DMS114 treated with DMSO at 0.1 percent for 48 hours (cell line): ENCODE data around the gene DNPEP.
"Not testable (repeated sequence)": the region's sequence is repeated elsewhere in the genome, so short reads cannot be mapped to it uniquely, and the experiment has no call there.

Experiments
- DNase-seq: peaks from one replicate; lab custom pipeline; 2025; ENCODE audit not compliant: unreplicated experiment; lab: John Stamatoyannopoulos, UW

DNPEP gene

GRCh38 chr2:219419331-219420197 lies 31.9 kb upstream of the DNPEP start:
- no peak for DNase-seq

DNA sequence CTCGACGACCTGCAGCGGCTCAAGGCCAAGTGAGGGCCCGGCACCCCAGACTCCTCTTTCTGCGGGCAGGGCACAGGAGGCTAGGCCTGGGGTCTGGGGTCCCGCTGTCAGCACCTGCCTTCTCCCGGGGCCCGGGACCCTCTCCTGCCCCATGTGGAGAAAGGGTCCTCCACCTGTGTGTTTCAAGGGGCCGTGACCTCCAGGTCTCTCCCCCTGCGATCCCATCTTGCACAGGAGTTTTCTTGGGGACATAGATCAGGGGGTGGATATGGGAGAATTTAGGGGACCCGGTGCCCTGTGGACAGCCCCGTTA lies 31.3 kb upstream of the DNPEP start:
- DNase-seq: no peak

DNA sequence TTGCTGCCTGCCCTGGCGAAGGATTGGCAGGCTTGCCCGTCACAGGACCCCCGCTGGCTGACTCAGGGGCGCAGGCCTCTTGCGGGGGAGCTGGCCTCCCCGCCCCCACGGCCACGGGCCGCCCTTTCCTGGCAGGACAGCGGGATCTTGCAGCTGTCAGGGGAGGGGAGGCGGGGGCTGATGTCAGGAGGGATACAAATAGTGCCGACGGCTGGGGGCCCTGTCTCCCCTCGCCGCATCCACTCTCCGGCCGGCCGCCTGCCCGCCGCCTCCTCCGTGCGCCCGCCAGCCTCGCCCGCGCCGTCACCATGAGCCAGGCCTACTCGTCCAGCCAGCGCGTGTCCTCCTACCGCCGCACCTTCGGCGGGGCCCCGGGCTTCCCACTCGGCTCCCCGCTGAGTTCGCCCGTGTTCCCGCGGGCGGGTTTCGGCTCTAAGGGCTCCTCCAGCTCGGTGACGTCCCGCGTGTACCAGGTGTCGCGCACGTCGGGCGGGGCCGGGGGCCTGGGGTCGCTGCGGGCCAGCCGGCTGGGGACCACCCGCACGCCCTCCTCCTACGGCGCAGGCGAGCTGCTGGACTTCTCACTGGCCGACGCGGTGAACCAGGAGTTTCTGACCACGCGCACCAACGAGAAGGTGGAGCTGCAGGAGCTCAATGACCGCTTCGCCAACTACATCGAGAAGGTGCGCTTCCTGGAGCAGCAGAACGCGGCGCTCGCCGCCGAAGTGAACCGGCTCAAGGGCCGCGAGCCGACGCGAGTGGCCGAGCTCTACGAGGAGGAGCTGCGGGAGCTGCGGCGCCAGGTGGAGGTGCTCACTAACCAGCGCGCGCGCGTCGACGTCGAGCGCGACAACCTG lies 30.7 kb upstream of the DNPEP start, which contains the start of gene DES:
Gene DES (plus strand): TSS at position 223 of the 857 bp plus-strand sequence. CDS start 86 bp downstream, at position 309.
- no peak for DNase-seq

DNA sequence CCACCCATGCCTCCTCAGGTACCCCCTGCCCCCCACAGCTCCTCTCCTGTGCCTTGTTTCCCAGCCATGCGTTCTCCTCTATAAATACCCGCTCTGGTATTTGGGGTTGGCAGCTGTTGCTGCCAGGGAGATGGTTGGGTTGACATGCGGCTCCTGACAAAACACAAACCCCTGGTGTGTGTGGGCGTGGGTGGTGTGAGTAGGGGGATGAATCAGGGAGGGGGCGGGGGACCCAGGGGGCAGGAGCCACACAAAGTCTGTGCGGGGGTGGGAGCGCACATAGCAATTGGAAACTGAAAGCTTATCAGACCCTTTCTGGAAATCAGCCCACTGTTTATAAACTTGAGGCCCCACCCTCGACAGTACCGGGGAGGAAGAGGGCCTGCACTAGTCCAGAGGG lies 29.7 kb upstream of the DNPEP start:
- DNase-seq: no peak

- DNase-seq: no peak
Observed at GRCh38 chr2:219416938-219417337, 29.2 kb upstream of the DNPEP start.

DNA sequence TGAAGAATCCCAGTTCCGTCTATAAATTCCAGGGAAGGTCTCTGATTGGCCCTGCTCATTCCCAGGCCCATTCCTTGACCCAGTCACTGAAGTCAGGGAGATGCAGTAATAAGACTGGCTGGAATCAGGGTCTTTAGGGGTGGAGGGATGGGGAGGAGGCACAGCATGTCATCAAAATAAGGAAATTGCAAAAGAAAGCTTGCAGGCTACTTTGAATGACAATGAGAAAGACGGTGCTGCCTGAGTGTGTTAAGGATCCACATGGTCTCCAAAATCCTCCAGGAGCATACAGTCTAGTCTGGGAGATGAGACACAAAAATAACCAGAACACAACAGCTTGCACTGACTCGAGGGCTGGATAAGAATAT lies 28.5 kb upstream of the DNPEP start:
- DNase-seq: no peak

DNA sequence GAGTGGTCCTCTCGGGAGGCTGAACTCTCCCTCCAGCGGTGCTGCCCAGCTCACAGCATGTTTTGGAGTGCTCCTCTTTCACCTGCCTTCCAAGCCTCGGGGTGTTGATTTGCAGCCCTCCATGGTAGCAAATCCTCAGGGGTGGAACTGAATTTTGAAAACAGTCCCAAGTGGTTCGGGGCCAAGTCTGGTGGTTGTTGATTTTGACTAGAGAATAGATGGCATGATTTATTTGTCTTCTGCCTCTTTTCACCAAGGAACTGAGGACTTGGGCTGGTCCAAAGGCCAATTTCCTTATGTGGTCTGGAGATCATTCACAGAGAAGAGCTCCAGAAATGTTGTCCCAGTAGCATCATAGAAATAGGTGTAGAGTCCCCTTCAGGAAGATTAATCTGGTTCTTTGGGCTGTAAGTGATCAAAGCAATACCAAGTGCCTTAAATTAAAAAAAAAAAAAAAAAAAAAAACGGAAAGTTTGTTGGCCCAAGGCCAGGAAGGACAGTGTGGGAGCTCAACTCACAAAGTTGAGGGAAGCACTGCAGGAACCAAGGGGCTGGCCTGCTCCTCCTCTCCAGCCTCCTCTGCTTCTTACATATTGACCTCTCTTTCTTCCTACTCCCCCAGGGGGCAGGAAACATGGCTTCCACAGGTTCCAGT lies 28.0 kb upstream of the DNPEP start:
- DNase-seq: no peak

DNA sequence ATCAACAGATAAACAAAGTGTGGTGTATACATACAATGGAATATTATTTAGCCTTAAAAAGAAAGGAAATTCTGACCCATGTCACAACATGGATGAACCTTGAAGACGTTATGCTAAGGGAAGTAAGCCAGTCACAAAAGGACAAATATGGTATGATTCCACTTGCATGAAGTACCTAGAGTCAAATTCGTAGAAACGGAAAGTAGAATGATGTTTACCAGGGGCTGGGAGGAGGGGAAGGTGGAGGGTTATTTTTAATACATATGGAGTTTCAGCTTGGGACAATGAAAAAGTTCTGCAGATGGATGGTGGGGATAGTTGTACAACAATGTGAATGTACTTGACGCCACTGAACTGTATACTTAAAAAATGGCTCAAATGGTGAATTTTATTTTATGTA lies 27.1 kb upstream of the DNPEP start:
- no peak for DNase-seq

DNA sequence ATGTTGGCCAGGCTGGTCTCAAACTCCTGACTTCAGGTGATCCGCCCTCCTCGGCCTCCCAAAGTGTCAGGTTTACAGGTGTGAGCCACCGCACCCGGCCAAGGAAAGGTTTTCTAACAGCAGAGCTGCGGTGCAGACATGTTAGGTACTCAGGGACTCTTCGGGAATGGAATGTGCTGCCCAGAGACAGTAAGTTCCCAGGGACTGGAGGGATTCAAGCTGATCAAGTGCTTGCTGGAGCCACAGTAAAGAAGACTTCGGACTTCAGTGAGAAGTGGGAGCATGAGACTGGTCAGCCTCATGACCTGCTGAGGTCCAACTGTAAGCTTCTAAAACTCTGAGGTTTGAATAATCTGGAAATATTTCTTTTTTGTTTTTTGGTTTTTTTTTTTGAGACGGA lies 22.7 kb upstream of the DNPEP start:
- DNase-seq: no peak

DNA sequence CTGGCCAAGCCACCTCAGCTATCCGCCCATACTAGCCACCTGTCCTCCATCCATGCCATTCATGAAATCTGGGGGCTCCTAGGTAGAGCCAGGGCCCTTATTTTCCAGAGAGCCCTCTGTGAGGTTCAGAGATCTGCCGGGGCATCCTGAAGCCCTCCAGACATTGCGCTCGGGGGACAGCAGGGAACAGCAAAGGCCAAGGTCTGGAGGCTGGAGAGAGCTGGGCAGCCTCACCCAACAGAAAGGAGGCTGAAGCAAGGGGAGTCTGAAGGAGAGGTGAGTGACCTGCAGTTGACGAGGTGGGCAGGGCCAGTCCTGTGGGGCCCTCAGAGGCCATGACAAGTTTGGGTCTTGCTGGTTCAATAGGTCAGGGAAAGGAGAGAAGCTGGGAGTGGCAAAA lies 21.9 kb upstream of the DNPEP start:
- no peak for DNase-seq

DNA sequence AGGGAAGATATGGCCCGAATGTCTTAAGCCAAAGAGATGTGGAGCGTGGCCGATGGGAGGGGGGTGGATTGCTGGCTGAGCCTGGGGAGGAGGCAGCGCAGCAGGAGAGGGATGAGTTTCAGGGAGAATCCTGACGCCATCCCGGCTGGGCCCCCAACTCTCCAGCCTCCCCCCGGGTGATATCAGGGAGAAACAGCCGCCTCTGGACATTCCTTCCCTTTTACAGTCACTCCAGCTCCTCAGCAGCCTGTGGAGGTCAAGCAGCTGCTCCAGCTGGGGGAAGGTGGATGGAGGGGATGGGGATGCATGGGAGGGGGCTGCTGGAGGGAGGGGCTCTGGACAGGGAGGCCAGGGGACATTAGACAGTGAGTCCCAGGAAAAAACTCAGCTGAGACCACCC lies 20.9 kb upstream of the DNPEP start:
- DNase-seq: no peak

- no peak for DNase-seq
Observed at GRCh38 chr2:219408204-219408603, 20.5 kb upstream of the DNPEP start.

- not testable (repeated sequence) for DNase-seq
Observed at GRCh38 chr2:219407343-219407742, 19.6 kb upstream of the DNPEP start.

GRCh38 chr2:219406861-219407230 lies 19.1 kb upstream of the DNPEP start:
- no peak for DNase-seq

- DNase-seq: no peak
Observed at GRCh38 chr2:219405958-219406860, 18.5 kb upstream of the DNPEP start.

GRCh38 chr2:219405451-219405850 lies 17.7 kb upstream of the DNPEP start:
- no peak for DNase-seq

DNA sequence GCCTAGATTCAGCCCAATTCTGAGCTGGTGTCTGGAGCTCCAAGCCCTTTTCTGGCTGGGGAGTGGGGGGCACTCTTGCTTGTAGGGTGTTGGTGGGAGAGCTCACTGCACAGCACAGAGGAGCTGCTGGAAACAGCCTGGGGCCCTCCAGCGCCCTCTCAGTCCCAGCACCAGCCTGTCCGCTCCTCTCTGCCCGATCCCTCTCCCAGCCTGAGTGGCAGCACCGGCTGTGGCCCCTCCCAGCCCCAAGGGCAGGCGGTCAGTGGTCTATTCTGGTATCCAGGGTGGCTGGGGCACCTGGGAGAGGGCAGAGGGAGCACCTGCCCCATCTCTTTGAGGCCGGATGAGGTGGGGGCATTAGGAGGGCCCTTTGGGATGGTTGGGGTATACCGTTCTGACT lies 17.2 kb upstream of the DNPEP start:
- DNase-seq: no peak

DNA sequence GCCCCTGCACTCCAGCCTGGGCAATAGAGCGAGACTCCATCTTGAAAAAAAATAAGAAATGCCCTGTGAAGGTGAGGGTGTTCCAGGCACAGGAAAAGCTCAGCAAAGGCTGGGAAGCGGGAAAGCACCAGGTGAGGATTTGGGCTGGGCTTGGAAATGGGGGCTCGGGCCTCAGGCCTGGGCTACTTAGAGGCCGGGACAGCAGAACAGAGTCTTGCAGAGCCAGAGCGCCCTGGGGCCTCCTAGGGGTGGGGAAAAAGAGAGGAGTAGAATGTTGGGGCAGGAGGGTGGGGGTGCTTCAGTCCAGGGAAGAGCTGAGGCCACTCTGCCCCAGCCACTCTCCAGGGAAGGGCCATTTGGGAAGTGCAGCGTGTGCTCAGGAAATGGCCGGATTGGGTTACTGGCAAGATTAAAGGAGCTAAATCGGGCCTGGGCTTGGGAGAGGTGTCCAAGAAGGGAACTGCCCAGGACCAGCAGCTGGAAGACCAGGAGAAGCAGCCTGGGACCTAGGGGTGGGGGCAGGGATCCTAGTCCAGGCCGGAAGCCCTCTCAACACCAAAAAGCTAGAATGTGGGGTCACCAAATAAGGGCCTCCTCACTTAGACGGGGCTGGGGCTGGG lies 16.7 kb upstream of the DNPEP start:
- DNase-seq: no peak

- DNase-seq: no peak
Observed at GRCh38 chr2:219403861-219404260, 16.1 kb upstream of the DNPEP start.
